HPDE6-E6E7 (cell line): ENCODE results near the gene HOXD1.

Experiments
- DNase-seq: peaks from one replicate; pipeline ENCODE4 v3.0.0; 2011; ENCODE audit warnings: missing footprints; ENCODE audit errors: extremely low spot score

The HOXD1 gene

DNA sequence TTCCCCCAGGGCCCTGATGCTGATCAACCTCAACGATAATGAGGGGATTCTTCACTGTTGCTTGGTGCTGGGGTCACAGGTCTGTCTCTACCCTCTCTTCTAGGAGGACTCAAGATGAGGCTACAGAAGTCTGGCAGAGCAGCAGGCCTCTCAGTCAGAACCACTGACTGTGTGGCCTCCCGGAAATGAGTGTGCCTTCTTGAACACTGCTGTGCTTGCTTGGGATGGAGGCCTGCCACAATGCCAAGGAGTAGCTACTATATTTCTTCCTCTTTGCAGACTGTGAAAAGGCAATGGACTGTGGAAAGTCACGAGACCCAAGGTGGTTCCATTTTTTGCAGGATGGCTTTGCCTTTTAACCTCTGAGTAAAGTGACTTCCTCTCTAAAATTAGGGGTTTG is 5.8 kb upstream of the HOXD1 start:
- DNase-seq, result no peak

- DNase-seq, result no peak
Observed at GRCh38 chr2:176184749-176185148, 3.7 kb upstream of the HOXD1 start.

GRCh38 chr2:176186024-176186423 is 2.4 kb upstream of the HOXD1 start:
- no peak for DNase-seq

DNA sequence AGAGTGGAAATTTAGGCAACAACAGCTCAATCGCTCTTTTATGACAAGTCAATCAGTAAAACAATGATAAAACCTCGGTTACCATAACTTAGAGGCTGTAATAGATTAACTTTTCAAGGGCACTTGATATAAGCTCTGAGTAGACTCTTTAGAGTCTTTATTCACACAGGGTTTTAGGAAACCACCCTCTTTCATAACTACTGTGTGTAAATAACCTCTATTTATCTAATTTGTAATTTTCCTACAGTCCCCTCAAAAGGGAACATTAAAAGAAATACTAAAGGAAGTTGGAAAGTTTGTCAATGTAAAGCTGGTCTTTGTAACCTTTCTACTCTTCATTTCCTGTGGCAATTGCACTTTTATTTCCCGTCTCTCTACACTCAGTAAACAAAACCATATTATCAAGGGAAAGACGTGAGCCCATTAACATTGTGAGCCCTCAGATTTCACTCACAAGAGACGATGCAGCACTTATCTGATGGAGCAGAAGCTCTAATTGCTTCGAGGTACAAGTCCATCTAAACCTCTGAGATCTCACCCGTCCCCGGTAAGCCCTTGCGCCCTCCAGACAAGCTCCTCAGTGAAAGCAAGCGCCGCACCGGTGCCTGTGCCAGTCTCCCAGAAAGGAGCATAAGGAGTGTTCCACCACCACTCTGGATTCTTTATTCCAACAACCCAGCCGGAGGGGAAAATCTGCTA is 1.1 kb upstream of the HOXD1 start:
- no peak for DNase-seq

- DNase-seq, result no peak
Observed at GRCh38 chr2:176188774-176189680, 559 bp downstream of the HOXD1 start.

DNA sequence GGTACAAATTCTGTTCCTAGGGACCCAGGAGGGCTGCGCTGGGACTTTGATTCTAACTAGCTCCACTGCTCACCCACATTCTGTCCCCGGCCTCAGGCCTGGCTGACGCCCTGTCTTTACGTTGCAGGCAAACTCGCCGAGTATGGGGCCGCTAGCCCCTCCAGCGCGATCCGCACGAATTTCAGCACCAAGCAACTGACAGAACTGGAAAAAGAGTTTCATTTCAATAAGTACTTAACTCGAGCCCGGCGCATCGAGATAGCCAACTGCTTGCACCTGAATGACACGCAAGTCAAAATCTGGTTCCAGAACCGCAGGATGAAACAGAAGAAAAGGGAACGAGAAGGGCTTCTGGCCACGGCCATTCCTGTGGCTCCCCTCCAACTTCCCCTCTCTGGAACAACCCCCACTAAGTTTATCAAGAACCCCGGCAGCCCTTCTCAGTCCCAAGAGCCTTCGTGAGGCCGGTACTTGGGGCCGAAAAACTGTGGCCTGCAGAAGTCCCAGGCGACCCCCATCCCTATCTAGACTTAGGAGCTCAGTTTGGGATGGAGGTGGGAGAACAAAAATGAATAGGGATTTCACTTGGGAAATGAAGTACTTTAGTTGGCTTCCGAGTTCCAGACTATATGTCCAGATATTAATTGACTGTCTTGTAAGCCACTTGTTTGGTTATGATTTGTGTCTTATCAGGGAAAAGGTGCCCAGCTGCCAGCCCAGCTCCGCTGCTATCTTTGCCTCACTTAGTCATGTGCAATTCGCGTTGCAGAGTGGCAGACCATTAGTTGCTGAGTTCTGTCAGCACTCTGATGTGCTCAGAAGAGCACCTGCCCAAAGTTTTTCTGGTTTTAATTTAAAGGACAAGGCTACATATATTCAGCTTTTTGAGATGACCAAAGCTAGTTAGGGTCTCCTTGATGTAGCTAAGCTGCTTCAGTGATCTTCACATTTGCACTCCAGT is 1.5 kb downstream of the HOXD1 start:
- DNase-seq, result no peak

DNA sequence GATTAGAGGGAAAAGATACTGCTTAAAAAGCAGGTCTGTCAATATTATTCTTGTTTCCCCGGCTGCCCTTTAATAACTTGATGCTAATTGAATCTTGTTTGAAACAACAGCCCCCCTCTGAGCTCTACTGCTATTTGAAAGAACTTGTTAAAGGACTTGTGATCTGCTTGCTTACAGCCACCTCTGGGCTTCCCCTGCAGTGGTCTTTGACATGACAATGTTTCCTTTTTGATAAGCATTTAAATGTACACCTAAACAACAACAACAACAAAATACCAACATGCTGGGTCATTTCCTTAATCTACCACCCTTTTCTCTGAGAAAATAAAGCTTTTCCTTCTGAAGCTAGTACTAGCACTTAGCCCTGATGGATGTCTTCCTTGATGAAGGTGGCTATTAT is 3.9 kb downstream of the HOXD1 start:
- no peak for DNase-seq

DNA sequence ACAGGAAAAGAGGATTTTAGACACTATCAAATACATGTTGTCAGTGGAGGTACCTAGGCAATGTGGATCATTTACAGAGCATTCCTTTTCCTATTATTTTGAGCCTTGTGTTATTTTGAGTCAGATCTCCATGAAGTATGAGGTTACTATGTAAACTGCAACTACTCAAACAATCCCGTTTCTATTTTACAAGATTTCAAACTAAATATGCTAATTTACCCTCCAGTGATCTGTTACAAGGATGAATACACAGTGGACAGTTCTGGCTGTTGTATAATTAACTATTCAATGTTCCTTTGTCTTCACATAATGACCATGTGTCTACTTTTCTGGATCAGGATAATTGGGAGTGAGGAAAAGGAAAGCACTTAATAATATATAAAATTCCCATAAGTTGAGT is 4.6 kb downstream of the HOXD1 start:
- no peak for DNase-seq

DNA sequence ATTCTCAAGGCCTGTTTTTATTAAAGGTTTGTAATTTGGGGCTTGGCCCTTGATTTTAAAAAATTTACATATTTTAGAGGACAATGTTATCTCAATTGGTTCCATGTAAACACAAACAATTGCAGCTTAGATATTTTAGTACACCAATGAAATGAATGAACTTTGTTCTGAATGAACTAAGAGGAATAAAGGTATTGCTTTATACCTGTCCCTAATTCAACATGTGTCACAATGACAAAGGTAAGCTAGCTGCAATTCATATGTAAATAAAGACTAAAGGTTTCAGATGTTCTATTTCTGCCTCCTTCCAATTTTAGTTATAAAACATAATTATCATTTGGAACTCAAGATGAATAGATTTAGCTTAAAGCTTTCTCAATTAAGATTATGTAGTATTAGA is 11.4 kb downstream of the HOXD1 start:
- no peak for DNase-seq

DNA sequence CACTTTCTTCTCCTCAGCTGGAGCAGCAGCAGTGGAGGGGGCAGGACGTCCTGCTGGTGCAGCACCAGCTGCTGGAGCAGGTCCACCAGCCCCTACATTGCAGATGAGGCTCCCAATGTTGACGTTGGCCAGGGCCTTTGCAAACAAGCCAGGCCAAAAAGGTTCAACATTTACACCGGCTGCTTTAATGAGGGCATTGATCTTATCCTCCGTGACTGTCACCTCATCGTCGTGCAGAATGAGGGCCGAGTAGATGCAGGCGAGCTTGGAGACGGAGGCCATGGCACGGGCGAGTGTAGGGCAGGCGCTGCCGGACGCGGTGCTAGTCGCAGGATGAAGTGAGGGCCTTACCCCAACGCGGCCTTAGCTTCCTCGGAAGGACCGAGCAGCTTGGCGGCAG is 12.5 kb downstream of the HOXD1 start:
- no peak for DNase-seq

- DNase-seq, result no peak
Observed at GRCh38 chr2:176202491-176202890, 14.0 kb downstream of the HOXD1 start.

DNA sequence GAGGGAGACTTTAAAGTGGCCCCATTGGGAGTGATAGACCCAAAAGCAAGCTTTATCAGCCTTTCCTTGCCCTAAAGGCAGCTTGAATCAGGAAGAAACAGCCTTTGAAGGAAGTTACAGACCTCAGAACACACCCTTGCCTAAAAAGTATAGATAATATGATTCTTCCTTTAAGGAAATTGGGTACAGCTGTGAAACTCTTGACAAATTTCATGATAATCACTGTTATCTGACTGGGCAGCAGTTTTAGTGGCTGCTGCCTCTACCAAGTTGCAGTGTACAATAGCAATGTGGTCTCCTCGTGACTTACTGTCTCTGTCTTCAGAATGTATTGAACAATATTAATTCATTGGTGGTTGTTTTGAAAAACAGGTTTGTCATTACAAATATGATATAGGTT is 16.7 kb downstream of the HOXD1 start:
- no peak for DNase-seq

GRCh38 chr2:176206136-176206535 is 17.7 kb downstream of the HOXD1 start:
- no peak for DNase-seq

- no peak for DNase-seq
Observed at GRCh38 chr2:176206682-176207081, 18.2 kb downstream of the HOXD1 start.

- no peak for DNase-seq
Observed at GRCh38 chr2:176211110-176211509, 22.6 kb downstream of the HOXD1 start.

GRCh38 chr2:176212276-176212675 is 23.8 kb downstream of the HOXD1 start:
- DNase-seq, result no peak

GRCh38 chr2:176213406-176213805 is 24.9 kb downstream of the HOXD1 start:
- DNase-seq, result no peak

DNA sequence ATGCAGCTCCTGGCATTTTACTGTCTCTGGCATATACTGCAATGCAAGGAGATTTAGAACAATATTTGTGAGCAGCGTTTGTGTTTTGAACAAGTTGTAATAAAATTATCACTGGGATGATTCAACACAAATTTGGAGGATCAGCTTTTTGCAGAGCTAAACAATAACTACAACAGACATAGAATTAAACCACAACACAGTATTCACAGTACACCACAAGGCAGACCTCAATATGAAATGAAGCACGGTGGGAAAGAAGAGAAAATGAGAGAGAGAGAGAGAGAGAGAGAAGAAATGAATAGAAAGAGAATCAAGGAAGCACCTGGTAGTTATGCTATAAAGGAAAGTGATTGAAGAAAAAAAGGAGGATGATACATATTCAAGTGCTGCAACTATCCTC is 39.4 kb downstream of the HOXD1 start:
- DNase-seq, result no peak

GRCh38 chr2:176234156-176234555 is 45.7 kb downstream of the HOXD1 start:
- DNase-seq, result no peak

DNA sequence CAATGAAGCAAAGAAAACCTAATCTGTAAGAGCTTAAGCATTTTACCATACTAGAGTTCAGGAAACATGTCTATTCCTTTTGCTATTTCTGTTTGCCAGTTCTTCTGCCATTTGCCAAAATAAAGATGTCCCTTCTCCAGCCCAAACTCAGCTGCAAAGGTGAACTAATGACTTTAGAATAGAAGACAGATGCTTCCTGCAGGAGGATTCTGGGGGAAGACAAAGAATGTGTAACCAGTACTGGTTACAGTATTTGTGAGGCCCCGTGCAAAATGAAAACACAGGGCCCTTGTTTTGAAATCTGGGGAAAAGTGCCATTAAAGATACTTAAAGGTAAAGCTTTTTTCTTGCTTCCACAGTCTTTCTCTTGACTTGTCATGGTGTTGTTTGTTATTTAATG is 46.5 kb downstream of the HOXD1 start:
- DNase-seq, result no peak

- no peak for DNase-seq
Observed at GRCh38 chr2:176237456-176237855, 49.0 kb downstream of the HOXD1 start.

DNA sequence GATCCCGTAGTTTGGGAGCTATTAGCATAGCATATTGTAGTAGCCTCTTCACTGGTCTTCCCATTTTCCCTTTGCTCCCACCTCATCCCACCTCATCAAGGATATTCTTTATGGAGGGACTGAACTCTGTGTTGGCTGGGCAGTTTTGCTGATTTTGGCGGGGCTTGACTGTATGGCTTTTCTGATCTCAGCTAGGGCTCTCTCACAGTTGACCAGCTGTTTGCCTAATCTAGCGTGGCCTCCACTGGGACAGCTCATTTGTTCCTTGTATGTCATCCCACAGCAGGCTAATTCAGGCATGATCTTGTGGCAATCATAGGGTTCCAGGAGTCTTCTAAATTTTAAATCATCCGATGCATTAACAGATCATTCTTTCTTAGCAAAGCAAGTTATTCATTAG is 50.6 kb downstream of the HOXD1 start:
- no peak for DNase-seq
